ENCODE data around the gene DNAH17.

Gene DNAH17

DNA sequence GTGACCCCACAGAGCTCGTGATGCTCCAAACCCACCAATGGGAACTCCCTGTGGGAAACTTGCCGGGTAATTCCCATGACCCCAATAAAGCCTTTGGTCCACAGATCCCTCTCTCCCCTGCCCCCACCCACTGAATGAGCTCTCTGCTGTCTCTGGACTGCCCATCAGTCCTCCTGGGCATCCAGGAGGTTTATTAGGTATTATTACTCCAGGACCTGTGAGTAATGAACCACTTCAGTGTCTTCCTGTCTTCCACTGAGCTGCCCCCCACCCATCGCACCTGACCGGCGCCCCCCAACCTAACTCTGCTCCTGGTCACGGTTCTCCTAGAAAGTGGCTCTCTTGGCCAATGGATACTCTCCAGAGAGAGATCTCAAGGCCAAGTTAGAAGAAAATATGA lies 28.7 kb upstream of the DNAH17 start:
- no peak for DNase-seq

DNA sequence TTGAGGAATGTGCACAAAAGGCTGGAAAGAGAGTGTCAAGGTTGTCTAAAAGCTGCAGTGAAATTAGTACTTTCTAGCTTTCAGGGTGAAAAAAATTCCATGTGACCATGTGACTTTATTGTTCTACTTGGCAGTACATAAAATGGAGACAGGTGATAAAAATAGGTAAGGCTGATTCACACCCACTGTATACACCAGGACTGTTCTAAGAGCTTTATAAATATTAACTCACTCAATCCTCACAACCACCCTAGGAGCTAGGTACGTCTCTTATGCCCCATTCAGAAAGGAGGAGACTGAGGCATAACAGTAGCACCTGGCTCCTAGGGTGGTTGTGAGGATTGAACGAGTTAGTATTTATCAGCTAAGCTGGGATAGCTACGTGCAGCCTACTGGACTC lies 28.2 kb upstream of the DNAH17 start:
- DNase-seq = no peak

DNA sequence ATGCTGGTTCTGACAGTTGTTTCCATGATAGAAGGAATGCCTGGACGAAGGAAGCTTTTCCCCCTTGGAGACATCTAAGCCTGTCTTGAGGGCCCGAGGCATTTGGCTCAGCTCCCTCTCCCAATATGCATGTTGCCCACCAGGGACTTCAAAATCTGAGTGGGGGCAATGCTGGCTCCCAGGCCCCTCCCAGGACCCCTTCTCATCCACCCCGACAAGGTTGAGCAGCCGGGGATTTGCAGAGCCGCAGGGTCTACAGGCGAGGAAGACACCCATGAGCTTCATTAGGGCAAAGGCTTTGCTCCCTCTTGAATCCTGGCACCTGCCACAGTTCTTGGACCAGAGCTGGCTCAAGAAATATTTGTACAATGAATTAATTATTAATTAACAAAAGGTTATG lies 25.1 kb upstream of the DNAH17 start:
- no peak for DNase-seq

DNA sequence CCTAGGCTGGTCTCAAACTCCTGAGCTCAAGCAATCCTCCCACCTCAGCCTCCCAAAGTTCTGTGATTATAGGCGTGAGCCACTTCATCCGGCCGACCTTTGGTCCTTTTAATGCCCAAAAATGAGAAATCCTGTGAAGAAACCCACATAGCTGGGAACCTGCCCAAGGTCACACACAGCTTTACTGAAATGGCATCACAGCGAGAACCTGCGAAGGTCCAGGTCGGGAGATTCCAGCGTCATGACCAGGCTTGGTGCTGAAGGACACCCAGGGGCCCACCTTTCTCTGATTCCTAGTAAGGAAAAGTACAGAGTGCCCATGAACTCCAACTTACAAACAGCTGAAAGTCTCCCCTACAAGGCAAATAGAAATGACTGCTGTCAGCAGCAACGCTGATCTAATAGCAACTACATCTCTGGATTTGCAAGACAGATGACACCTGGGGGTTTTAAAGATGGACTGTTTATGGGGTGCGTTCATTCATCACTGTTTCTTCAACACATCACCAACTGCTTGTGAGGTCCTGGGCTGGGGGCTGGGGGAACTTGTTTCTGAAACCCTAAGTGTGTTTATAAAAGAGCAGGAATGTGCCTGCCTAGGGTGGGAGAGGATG lies 24.5 kb upstream of the DNAH17 start:
- DNase-seq = no peak

DNA sequence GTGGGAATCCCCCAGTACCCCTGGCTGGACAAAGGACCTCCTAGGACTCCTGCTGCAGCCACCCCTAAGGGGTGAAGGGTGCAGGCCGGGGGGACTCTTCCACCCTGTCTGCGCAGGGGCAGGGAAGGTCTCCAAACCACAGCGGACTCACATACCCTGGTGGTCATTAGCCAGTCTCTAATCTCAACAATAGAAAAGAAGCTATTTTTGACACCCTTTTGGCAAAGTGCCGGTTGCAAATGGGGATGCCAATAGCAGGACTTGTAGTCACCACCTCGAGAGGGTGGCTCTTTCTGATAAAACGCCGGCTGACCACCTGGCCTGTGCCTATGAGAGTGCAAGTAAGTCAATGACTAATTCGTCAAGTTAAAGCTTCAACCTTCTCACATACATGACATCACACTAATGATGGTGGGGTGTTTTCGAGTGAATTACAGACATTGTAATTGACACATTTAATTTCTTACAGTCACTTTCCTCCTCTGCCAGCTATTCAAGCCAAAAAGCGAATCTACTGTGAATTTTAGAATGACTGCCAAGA lies 23.1 kb upstream of the DNAH17 start:
- no peak for DNase-seq

DNA sequence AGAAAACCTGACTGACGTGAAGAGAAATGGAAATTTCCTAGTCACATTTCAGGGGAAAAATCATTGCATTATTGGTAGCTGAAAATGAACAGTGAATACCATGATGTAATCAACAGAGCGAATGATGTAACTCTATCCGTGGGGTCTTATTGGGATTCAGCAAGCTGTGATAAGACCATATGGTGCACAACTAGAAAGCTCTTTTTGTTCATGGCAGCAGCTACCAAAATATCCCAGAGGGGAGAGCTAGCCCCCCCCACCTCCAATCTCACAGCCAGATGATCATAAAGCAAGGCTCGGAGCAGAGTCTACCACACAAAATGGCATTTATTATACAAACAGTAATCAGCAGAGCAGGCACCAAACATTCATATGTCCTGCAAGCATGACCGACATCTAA lies 22.2 kb upstream of the DNAH17 start:
- DNase-seq = no peak

DNA sequence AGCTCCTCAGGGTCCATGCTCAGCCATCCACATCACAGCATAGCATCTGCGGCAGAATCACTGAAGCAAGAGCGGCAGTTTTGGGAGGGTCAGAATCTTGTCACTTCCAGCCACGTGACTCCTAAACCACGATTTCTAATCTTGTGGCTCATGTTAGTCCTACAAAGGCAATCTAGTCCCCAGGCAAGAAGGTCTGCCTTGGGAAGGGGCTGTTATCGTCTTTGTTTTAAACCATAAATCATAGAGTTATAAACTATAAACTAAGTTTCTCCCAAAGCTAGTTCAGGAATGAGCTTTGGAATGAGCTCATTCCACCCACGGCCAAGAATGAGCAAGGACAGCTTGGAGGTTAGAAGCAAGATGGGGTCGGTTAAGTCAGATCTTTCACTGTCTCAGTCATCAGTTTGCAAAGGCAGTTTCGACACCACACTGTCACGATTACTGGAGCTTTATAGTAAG lies 20.8 kb upstream of the DNAH17 start:
- DNase-seq = no peak

DNA sequence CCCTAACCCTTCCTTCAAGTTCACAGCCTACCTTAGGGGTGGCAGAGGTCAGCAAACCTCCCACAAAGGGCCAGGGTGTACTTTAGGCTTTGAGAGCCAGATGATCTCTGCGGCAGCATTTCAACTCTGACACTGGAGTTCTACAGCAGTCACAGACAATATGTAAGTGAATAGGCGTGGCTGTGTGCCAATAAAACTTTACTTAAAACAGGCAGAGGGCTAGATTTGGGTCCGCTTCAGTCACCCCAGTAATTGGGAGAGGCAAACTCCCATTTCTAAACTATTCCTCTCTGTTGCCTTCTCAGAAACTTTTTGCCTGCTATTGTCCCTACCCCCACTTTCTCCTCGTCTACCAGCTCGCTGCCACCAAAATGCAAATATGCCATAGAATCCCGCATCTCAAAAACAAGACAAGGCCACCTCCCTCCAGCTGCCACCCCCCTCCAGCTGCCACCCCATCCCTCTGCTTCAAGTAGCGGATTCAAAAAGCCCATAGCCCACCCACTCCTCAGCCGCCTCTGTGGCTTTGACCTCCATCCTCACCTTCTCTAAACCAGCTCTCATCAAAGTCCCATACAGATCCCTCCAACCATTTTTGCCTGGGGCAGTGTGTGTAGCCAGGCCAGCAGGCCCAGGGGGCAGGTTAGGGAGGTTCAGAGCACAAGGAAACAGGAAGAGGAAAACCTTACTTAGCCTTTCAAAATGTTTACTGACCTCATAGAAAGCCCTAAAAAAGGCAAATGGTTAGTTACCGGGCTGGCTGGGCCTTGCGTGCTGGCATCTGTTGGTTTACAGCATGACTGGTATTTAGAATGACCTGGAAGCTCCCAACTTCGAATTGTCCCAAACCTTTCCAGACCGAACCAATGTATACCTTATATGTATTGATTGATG lies 19.9 kb upstream of the DNAH17 start:
- DNase-seq = no peak

DNA sequence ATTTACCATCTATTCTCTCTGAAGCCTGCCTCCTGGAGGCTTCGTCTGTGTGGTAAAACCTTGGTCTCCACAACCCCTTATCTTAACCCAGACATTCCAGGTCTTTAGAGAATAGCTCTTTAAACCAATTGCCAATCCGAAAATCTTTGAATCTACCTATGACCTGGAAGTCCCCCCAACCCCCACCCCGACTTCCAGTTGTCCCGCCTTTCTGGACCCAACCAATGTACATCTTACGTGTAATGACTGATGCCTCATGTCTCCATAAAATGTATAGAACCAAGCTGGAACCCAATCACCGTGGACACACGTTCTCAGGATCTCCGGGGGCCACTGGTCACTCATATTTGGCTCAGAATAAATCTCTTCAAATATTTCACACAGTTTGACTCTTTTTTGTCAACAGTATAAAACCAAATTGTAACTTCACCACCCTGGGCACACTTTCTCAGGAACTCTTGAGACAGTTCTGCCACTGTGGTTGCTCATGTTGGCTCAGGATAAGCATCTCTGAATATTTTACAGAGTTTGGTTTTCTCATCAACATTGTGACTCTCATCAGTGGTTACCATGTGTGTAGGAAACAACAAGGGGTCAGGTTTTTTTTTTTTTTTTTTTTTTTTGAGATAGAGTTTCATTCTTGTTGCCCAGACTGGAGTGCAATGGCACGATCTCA lies 18.1 kb upstream of the DNAH17 start:
- no peak for DNase-seq

DNA sequence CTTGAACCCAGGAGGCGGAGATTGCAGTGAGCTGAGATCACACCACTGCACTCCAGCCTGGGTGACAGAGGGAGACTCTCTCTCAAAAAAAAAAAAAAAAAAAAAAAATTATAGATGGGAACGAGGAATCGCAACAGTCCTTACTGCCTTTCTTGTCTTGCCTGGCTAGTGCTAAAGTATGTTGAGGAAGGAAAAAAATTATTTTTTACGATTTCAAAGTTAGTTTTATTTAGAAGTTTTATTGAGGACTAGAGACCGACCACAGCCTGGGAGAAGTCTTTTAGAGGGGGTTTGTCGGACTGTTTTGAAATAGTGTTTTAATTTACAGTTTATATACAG lies 15.8 kb upstream of the DNAH17 start:
- DNase-seq = no peak

DNA sequence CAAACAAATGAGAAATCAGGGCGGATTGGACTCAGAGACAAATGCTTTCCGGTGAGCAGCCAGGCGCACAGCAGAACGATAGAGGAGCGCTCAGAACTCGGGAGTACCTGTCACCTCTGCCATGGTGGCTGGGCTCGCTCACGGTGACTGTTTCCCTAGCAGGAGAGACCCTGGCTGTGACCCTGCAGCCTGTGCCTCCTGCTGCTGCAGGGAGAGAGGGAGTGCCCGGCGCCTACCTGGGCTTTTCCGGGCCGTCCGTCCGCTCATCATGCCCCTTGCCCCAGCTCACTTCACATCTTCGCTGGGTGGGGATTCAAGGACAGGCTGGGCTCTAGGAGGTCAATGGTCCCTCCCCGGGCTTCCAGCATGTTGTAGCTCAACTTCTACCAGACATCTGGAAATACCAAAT lies 14.1 kb upstream of the DNAH17 start:
- no peak for DNase-seq

DNA sequence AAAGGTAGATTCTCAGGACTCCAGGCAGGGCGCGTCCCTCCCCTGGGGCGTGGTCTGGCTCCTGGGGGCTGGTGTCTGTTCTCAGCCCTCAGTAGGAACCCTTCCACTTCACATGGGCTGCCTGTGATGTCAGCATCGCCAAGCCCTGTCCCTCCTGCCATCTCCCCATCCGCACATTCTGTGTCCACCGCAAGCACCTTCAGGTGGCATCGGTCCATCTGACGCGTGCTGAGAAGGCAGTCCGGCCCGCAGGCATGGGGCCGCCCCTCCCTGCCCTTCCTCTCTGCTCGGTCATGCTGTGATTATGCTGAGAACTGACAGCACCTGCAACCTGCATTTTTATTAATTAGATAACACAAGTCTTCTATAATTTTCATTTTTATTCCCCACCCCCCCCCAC lies 12.7 kb upstream of the DNAH17 start:
- no peak for DNase-seq

DNA sequence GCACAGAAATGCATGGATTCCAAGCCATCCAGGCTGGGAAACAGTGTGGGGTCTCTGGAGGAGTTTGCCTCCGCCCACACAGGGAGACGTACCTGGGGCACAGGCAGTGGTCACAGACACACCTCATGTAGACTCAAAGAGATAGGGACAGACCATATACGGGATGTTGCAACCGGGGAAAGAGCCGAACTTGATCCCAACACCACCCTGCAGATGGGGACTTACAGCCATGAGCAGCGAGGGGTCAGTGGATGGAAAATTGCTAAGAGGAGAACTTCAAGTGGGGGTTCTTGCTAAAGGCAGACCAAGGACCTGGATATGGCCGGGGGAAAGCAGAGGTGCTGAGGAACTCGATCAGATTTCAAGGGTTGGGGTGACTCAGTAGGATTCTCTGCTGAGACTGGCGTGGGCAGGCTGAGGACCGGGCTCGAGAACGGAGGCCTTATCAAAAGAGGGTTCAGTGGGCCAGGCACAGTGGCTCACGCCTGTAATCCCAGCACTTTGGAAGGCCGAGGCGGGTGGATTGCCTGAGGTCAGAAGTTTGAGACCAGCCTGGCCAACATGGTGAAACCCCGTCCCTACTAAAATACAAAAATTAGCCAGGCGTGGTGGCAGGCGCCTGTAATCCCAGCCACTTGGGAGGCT lies 12.0 kb upstream of the DNAH17 start:
- DNase-seq = no peak

DNA sequence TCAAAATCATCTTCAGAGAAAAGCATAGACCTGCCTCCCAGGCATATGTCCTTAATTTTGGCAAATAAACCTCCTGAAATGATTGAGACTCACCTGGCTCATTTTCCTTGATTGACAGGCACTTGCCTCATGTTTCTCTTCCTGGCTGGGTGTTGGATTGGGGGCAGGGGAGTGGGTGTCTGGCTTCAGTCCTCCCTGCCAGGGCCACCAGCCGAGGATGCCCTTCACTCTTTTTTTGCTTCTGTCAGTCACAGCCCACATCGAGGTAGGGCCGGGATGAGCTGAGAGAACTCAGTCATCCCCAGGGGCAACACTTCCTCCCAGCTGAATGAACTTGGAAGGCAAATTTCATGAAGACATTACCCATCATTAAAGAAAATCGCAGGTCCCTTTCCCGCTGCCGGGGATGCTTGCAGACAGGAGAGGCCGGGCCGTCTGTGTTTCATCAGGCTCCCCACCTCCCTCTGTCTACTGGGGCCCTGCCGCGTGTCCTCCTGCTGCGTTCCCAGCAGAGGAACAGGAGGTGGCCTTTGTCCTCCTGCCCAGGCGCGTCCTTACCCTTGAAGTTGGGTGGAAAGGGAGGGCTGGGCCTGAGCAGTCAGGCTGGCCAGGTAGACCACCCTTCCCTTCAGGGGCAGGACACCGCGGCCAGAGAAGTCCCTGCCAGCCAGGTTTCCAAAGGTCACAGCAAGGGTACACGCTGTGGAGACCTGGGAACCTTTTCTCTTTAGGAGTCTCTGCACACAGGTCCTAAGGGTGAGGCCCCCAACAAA lies 11.2 kb upstream of the DNAH17 start:
- no peak for DNase-seq

DNA sequence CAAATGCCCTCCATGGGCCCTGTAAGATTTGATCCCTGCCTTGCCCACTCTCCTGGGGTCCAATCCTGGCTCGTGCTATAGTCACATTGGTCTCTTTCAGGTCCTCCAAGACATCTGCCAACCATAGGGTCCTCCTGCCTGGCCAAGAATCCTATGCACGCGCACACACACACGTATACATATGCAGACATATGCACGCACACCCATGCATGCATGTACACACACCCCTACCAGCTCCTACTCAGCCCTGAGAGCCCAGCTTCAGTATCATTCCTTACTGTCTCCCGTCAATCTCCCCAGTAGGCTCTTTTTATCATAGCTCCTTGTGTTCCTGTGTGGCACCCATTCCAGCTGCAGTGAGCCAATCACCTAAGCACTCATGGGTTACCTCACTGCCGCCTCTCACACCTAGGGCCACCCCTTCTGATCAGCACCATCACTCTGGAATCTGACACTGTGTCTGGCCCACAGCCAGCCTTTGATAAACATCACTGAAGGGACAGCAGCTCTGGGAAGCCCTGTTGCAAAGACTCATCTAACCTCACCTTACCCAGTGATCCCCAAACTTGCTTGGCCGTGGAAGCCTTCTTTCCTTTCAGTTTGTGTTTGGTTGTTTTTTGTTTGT lies 7.9 kb upstream of the DNAH17 start:
- DNase-seq = no peak

DNA sequence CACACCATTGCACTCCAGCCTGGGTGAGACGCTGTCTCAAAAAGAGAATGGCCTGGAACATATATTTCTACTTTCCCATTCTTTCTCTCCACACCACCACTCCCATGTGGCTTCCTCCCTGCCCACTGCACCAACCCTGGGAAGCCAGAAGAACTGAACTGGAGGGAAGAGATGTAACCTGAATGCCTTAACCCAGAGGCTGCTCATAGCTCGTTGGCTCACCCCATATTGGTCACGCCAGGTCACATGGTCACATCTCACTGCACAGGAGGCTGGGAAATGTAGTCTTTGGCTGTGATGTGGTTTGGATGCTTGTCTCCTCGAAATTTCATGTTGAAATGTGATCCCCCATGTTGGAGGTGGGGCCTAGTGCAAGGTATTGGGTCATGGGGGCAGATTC lies 5.9 kb upstream of the DNAH17 start:
- no peak for DNase-seq

DNA sequence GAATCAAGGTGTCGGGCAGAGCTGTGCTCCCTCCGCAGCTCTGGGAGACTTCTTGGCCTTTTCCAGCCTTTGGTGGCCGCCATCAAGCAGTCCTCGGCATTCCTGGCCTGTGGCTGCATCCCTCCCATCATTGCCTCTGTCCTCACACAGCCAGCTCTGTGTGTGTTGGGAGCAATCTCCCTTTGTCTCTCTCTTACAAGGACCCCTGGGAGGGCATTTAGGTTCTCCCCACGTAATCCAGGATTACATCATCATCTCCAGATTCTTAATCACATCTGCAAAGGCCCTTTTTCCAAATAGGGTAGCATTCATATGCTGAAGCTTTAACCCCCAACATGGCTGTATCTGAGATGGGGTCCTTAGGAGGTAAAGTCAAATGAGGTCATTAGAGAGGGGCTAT lies 4.1 kb upstream of the DNAH17 start:
- DNase-seq = no peak

DNA sequence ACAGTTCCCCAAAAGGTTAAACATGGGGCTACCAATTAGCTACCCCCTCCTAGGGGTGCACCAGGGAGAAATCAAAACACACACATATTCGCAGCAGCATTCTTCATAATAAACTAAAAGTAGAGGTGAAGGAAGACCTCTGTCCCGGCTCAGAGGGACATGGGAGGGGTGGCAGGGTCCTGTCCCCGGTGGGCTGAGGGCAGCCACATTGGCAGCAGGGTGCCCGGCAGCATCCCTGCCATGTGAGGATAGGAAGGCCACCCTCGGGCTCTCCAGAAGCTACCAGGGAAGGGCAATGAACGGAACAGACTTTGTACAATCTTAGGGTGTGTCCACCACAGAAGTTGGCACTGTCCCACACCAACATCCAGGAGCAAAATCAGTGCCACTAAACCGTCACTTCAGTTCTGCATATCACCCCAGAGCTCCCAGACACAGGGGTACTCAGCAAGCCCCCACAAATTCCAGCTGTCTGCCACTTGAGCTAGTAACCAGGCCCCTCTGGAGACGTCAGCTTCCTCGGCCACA lies 3.1 kb upstream of the DNAH17 start:
- no peak for DNase-seq

DNA sequence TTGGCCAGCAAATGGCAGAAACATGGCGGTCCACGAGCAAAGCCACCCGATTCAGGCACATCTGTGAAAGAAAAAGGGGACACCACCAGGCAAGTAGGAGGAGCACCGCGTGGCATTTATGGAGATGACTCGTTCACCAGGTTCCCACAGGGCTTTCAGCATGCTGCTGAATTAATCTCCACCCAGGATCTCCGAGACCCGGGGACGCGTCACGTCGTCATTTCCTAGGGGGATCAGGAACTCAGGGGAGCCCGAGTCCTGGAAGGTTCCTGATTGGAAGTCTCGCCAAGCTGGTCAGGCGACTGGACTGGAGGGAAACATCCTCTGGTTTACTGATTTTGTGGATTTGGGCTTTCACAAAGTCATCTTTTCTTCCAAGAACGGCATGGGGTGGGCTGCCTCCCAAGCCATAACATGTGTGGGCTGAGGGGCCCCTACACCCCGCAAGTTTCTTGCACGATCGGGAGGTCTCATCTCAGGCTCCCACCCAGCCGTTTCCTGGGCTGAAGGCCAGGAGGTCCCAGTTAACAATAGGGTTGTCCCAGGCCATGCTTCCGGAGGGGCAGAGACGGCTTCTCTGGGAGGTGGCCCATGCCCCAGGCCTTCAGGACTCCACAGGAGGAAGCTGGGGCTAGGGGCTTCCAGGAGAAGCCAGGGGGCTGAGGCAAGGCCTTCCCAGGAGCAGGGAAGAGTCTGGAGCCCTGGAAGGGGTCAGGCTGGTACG lies 645 bp downstream of the DNAH17 start:
- no peak for DNase-seq

DNA sequence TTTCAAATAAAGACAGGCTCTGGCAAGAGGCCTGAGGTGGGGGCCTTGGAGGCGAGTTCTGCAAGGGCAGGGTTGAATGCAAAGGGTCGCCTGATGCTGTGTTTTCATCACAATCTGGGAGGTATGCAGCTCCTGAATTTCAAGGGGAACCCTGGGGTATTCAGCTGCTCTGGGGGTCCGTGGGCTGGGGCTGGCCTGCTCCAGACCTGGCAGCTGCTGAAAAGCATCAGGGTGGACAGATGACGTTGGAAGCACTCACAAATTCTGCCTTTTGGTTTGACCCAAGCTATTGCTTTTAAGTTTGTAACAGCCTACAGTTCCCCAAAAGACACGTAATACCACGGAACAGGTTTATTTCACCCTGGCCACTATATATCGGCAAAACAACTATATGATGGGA lies 1.3 kb downstream of the DNAH17 start:
- no peak for DNase-seq

DNA sequence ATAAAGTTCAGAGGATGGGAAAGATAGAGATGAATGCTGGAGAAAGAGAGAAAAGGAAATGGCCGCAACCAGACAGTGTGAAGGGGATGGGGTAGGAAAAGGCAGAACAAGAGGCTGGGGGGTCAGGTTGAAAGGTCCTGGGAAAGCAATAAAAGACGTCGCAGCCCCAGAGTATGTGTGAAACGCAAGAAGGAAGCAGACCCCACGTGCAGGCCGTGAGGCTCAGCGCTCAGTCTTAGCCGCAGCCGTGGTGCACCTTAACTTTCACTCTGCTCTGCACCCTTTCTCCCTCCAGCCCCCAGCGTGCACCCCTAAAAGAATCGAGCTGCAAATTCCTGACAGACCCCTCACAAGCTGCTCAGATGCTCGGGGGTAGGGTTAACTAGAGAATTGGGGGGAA lies 1.9 kb downstream of the DNAH17 start:
- no peak for DNase-seq
